Gastrocnemius medialis (tissue), 4 donors: Measurements from ENCODE around the gene IFNG. TPM values are rescaled to one million over a fixed set of nuclear protein-coding genes. Genes with fewer than 3 reads are reported as not detected.

Experiments
- ATAC-seq, 2 donors: fragments of 150-250 bp; one replicate each; pipeline ENCODE4 v1.9.1; 2016
- DNase-seq, 2 donors: peaks; one replicate each; pipeline ENCODE4 v3.0.0-alpha.2; 2019
- H3K27ac ChIP-seq, 4 donors: fragments of 200-600 bp; sonication (generic); 1 replicate in 1 of 4; 2 replicates in 3 of 4; pipeline ENCODE4 v1.5.1; 2016 to 2018; ENCODE audit warnings: mild to moderate bottlenecking in 2 of 4, moderate library complexity in 1 of 4
- H3K27me3 ChIP-seq, 3 donors: fragments of 200-600 bp; sonication (generic) in 2 of 3; 1 replicate in 1 of 3; 2 replicates in 2 of 3; pipeline versions ENCODE4 v1.5.1 to v1.6.0; 2016 to 2019; ENCODE audit warnings: mild to moderate bottlenecking in 1 of 3, moderate library complexity in 1 of 3
- H3K36me3 ChIP-seq, 2 donors: fragments of 200-600 bp; sonication (generic) in 1 of 2; one replicate each; pipeline ENCODE4 v1.5.1; 2017 to 2018
- H3K4me1 ChIP-seq, 2 donors: fragments of 200-600 bp; sonication (generic) in 1 of 2; one replicate each; pipeline ENCODE4 v1.5.1; 2016 to 2017; ENCODE audit warnings: mild to moderate bottlenecking in 2 of 2
- H3K4me3 ChIP-seq, 4 donors: fragments of 200-600 bp; sonication (generic) in 3 of 4; 1 replicate in 1 of 4; 2 replicates in 3 of 4; pipeline ENCODE4 v1.5.1; 2016 to 2019; ENCODE audit warnings: mild to moderate bottlenecking in 2 of 4
- H3K9me3 ChIP-seq, 3 donors: fragments of 200-600 bp; sonication (generic) in 2 of 3; 1 replicate in 1 of 3; 2 replicates in 2 of 3; pipeline ENCODE4 v1.5.1; 2016 to 2019
- POLR2A ChIP-seq, 2 donors: fragments of 450-650 bp; IDR thresholded peaks; one replicate each; pipeline ENCODE4 v1.6.1; 2017; ENCODE audit warnings: antibody characterized with exemption in 2 of 2, mild to moderate bottlenecking in 2 of 2, moderate library complexity in 2 of 2
- in situ Hi-C, 4 donors: fragments of 200-750 bp; cut with MboI; loops; one replicate each; pipeline versions ENCODE4 v1.15.0 to v1.8.0; 2017; ENCODE audit warnings: low sequenced_read_pairs in 4 of 4
- intact Hi-C: fragments of 100-400 bp; cut with DNase I; formaldehyde crosslinking; loops from one replicate; pipeline ENCODE4 v1.15.1; 2023; ENCODE audit warnings: low total_unique reads
- total RNA-seq, 4 donors: library from RNA; depleted of rRNA; stranded (reverse); fragments of >200 nt; gene quantifications; one replicate each; pipeline versions ENCODE4 v1.1.0 to v1.2.3, GENCODE V29; 2016
- TF ChIP-seq, protein P1 (sequence below), 5 experiments: fragments of 450-650 bp in 3 of 5; fragments of 200-600 bp in 2 of 5; sonication (generic) in 2 of 5; IDR thresholded peaks in 4 of 5; conservative IDR thresholded peaks in 1 of 5; 1 replicate in 4 of 5; 2 replicates in 1 of 5; pipeline ENCODE4 v1.5.1; 2016 to 2019; ENCODE audit warnings: antibody characterized with exemption in 5 of 5, mild to moderate bottlenecking in 3 of 5, moderate library complexity in 3 of 5

The IFNG gene
- total RNA-seq, 4 donors from 2014 or later = not detected

DNA sequence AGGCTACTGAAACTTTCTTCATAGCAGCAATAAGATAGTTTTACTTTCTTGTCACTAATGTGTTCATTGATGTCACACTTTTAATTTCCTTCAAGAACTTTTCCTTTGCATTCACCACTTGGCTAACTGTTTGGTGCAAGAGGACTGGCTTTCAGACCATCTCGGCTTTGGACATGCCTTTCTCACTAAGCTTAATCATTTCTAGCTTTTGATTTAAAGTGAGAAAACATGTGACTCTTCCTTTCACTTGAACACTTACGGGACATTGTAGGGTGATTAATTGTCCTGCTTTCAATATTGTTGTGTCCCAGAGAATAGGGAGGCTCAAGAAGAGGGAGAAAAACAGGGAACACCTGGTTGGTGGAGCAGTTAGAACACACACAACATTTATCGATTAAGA is 41.9 kb downstream of the IFNG start:
- intact Hi-C loops = no loop called here
- DNase-seq (no peak), ATAC-seq (no peak)
- no peaks in the 10 kb centered on the region for H3K9me3 ChIP-seq
- H3K4me1 ChIP-seq = peaks cover 0 to 3% of the 10 kb centered on the region in 2 donors
- H3K4me3 ChIP-seq = no peak overlapping the region
- no peaks in the 10 kb centered on the region for H3K36me3 ChIP-seq
- TF ChIP-seq, protein P1, sequence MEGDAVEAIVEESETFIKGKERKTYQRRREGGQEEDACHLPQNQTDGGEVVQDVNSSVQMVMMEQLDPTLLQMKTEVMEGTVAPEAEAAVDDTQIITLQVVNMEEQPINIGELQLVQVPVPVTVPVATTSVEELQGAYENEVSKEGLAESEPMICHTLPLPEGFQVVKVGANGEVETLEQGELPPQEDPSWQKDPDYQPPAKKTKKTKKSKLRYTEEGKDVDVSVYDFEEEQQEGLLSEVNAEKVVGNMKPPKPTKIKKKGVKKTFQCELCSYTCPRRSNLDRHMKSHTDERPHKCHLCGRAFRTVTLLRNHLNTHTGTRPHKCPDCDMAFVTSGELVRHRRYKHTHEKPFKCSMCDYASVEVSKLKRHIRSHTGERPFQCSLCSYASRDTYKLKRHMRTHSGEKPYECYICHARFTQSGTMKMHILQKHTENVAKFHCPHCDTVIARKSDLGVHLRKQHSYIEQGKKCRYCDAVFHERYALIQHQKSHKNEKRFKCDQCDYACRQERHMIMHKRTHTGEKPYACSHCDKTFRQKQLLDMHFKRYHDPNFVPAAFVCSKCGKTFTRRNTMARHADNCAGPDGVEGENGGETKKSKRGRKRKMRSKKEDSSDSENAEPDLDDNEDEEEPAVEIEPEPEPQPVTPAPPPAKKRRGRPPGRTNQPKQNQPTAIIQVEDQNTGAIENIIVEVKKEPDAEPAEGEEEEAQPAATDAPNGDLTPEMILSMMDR (IDR thresholded peaks at IDR 0.05 in 4 of 5, conservative IDR thresholded peaks at IDR 0.05 in 1 of 5) = no peak
- no peak for TF ChIP-seq POLR2A (IDR thresholded peaks at IDR 0.05)
- in situ Hi-C loops = no loop called here
- no peaks in the 10 kb centered on the region for H3K27me3 ChIP-seq
- no peak overlapping the region for H3K27ac ChIP-seq

GRCh38 chr12:68115281-68115680 is 44.3 kb downstream of the IFNG start:
- no peaks in the 10 kb centered on the region for H3K4me1 ChIP-seq
- H3K4me3 ChIP-seq = no peak overlapping the region
- TF ChIP-seq, protein P1 (IDR thresholded peaks at IDR 0.05 in 4 of 5, conservative IDR thresholded peaks at IDR 0.05 in 1 of 5) = no peak
- TF ChIP-seq POLR2A (IDR thresholded peaks at IDR 0.05) = no peak
- DNase-seq (no peak), ATAC-seq (no peak)
- no peaks in the 10 kb centered on the region for H3K9me3 ChIP-seq
- in situ Hi-C loops (no loop called here), intact Hi-C loops (no loop called here)
- no peaks in the 10 kb centered on the region for H3K27me3 ChIP-seq
- no peak overlapping the region for H3K27ac ChIP-seq
- H3K36me3 ChIP-seq = no peaks in the 10 kb centered on the region

DNA sequence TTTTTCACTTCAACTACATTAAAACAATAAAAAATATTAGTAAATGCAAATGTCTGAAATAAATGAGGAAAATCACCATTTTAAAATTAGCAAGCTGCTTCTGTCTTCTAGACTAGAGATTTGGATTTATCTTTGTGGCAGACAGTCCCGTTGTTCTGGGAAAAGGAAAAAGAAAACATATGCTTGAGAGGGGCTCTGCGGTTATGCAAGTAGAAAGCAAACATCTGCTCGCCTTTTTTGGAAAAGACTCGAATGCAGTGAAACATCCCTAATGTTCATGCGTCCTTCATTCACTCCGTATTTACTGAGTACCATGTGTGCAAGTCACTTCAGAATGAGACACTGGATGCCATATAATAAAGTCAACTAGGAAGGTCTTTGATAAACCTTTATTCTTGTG is 44.9 kb downstream of the IFNG start:
- H3K4me3 ChIP-seq = no peak overlapping the region
- TF ChIP-seq, protein P1 (IDR thresholded peaks at IDR 0.05 in 4 of 5, conservative IDR thresholded peaks at IDR 0.05 in 1 of 5) = no peak
- TF ChIP-seq POLR2A (IDR thresholded peaks at IDR 0.05) = no peak
- H3K27me3 ChIP-seq = no peaks in the 10 kb centered on the region
- no peaks in the 10 kb centered on the region for H3K9me3 ChIP-seq
- intact Hi-C loops (no loop called here), in situ Hi-C loops (no loop called here)
- no peaks in the 10 kb centered on the region for H3K4me1 ChIP-seq
- DNase-seq (no peak), ATAC-seq (no peak)
- H3K27ac ChIP-seq = no peak overlapping the region
- H3K36me3 ChIP-seq = no peaks in the 10 kb centered on the region

DNA sequence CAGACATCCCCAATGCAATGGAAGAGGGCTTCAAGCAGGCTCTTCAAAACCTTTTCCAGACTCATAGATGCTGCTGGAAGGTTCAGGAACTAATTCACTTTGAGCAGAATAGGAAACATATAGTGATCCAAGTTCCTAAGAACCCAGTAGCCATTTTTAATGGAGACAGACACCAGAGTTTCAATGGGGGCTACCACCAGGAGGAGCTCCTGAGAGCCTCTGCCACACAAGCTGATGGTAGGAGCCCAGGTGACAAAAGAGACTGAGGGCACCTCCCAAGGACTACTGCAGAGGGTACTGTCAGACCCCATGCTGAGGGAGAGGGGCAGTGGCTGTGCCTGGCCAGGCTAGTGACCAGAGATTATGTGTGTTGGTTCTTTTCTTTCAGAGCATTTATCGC is 45.9 kb downstream of the IFNG start:
- intact Hi-C loops = no loop called here
- no peaks in the 10 kb centered on the region for H3K4me1 ChIP-seq
- no peaks in the 10 kb centered on the region for H3K9me3 ChIP-seq
- in situ Hi-C loops = no loop called here
- H3K27me3 ChIP-seq = no peaks in the 10 kb centered on the region
- TF ChIP-seq, protein P1 (IDR thresholded peaks at IDR 0.05 in 4 of 5, conservative IDR thresholded peaks at IDR 0.05 in 1 of 5) = no peak
- TF ChIP-seq POLR2A (IDR thresholded peaks at IDR 0.05) = no peak
- H3K36me3 ChIP-seq = no peaks in the 10 kb centered on the region
- H3K4me3 ChIP-seq = no peak overlapping the region
- no peak overlapping the region for H3K27ac ChIP-seq
- no peak for DNase-seq
- no peak for ATAC-seq

DNA sequence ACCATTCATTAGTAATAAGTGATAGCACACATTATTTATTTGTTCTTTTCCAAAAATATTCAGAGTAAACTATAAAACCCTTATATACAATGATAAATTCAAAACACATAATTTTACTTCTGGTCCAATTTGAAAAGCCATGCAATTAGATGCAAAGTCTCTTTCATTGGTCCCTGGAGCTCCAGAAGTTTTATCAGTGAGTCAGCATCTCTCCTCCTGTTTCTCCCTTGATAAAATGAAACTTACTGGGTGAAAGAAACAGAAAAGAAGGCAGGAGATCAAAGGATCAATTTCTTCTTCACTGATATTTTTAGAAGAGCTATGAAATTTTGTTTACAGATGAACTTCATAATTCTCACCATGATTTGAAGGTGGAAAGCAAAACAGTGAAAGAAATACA is 47.5 kb downstream of the IFNG start:
- TF ChIP-seq, protein P1 (IDR thresholded peaks at IDR 0.05 in 4 of 5, conservative IDR thresholded peaks at IDR 0.05 in 1 of 5) = no peak
- TF ChIP-seq POLR2A (IDR thresholded peaks at IDR 0.05) = no peak
- Histone ChIP-seq H3K27ac (no peak overlapping the region), H3K36me3 (no peaks in the 10 kb centered on the region), H3K9me3 (no peaks in the 10 kb centered on the region), H3K4me1 (no peaks in the 10 kb centered on the region), H3K27me3 (no peaks in the 10 kb centered on the region), H3K4me3 (no peak overlapping the region)
- intact Hi-C loops = no loop called here
- in situ Hi-C loops = no loop called here
- DNase-seq (no peak), ATAC-seq (no peak)
